ENCODE results near the gene SELENOH.

DNA sequence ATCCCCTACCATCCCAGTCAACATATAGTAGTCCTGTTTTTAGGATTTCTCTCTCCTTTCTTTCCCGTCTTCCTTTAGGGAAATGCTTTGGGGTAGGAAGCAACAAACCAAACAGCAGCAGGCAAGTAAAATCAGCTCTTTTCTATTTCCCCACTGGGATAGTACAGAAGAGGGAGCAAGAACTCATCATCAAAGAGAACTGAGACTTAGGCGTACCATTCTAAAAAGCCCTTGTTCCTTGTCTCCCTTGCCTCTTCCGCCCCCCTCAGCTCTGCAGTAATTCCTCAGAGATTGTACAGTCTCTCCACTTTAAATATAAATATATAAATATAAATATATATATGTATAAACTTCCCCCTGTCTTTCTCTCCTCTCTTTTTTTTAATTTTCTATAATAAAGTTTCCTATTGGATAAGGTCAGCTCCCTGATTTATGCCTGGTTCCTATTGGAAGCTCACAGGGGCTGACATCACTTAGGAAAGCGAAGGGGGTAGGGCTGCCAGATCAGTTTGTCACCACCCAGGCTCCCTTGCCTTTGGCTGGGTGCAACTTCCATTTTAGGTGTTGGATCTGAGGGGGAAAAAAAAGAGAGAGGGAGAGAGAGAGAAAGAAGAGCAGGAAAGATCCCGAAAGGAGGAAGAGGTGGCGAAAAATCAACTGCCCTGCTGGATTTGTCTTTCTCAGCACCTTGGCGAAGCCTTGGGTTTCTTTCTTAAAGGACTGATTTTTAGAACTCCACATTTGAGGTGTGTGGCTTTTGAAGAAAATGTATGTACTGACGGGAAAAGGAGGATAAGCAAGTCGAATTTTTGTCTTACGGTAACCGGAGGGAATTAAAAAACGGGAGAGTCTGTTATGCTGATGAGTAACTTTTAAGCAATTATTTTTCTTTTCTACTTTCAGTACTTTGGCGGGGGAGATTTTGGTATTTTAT is 20.3 kb downstream of the SELENOH start, which contains the start of gene CTNND1:
- TF ChIP-seq, protein P1, sequence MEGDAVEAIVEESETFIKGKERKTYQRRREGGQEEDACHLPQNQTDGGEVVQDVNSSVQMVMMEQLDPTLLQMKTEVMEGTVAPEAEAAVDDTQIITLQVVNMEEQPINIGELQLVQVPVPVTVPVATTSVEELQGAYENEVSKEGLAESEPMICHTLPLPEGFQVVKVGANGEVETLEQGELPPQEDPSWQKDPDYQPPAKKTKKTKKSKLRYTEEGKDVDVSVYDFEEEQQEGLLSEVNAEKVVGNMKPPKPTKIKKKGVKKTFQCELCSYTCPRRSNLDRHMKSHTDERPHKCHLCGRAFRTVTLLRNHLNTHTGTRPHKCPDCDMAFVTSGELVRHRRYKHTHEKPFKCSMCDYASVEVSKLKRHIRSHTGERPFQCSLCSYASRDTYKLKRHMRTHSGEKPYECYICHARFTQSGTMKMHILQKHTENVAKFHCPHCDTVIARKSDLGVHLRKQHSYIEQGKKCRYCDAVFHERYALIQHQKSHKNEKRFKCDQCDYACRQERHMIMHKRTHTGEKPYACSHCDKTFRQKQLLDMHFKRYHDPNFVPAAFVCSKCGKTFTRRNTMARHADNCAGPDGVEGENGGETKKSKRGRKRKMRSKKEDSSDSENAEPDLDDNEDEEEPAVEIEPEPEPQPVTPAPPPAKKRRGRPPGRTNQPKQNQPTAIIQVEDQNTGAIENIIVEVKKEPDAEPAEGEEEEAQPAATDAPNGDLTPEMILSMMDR (conservative IDR thresholded peaks at IDR 0.05; ENCODE audit: low read depth, low read length) = no peak
- TF ChIP-seq EZH2phosphoT487 (IDR thresholded peaks at IDR 0.05; ENCODE audit: borderline replicate concordance, low read length) (no peak), EZH2 (IDR thresholded peaks at IDR 0.05; ENCODE audit: low read length, unreplicated experiment) (no peak)

Data from PC-3 (cell line).